DND-41 (cell line): Measurements from ENCODE around the gene GIGYF1.

Source experiments
- ATAC-seq: fragments of 200-7000 bp; cut with Tn5 transposase; 3 replicates; pipeline ENCODE4 v1.9.1; 2021; ENCODE audit warnings: low read depth; ENCODE audit not compliant: insufficient read depth
- DNase-seq: peaks from one replicate; pipeline ENCODE4 v3.0.0-alpha.2; 2020
- H2AFZ ChIP-seq: 2 replicates; pipeline ENCODE4 v1.6.0; 2012; ENCODE audit warnings: low read depth, low read length
- H3K27ac ChIP-seq: 2 replicates; pipeline ENCODE4 v1.5.1; 2012; ENCODE audit warnings: low read length, inconsistent platforms
- H3K27me3 ChIP-seq: fragments of 200-600 bp; sonication (generic); 2 replicates; pipeline ENCODE4 v1.6.0; 2012; ENCODE audit warnings: low read length, mild to moderate bottlenecking, inconsistent platforms; ENCODE audit not compliant: insufficient read depth, poor library complexity
- H3K36me3 ChIP-seq: 2 replicates; pipeline ENCODE4 v1.5.1; 2012; ENCODE audit warnings: low read length, inconsistent platforms; ENCODE audit not compliant: insufficient read depth
- H3K4me1 ChIP-seq: 2 replicates; pipeline ENCODE4 v1.5.1; 2012; ENCODE audit warnings: mild to moderate bottlenecking, low read length; ENCODE audit not compliant: insufficient read depth
- H3K4me2 ChIP-seq: 2 replicates; pipeline ENCODE4 v1.6.0; 2012; ENCODE audit warnings: mild to moderate bottlenecking, moderate library complexity, low read length, inconsistent platforms; ENCODE audit not compliant: insufficient read depth
- H3K4me3 ChIP-seq, 2 experiments: fragments of 200-600 bp in 1 of 2; shearing (Covaris generic) in 1 of 2; 2 replicates each; pipeline ENCODE4 v1.5.1; 2012 to 2016; ENCODE audit warnings: inconsistent platforms in 2 of 2, low read length in 2 of 2, mild to moderate bottlenecking in 2 of 2, low read depth in 1 of 2, moderate library complexity in 1 of 2
- H3K79me2 ChIP-seq: 2 replicates; pipeline ENCODE4 v1.6.0; 2012; ENCODE audit warnings: low read length, inconsistent platforms; ENCODE audit not compliant: insufficient read depth
- H3K9ac ChIP-seq: 2 replicates; pipeline ENCODE4 v1.6.0; 2012; ENCODE audit warnings: low read depth, mild to moderate bottlenecking, inconsistent platforms, low read length, moderate library complexity
- H3K9me3 ChIP-seq: 2 replicates; pipeline ENCODE4 v1.5.1; 2012; ENCODE audit warnings: low read length, moderate library complexity, mild to moderate bottlenecking, inconsistent platforms; ENCODE audit not compliant: insufficient read depth, severe bottlenecking
- H4K20me1 ChIP-seq: 2 replicates; pipeline ENCODE4 v1.6.0; 2012; ENCODE audit warnings: low read length; ENCODE audit not compliant: insufficient read depth
- CTCF ChIP-seq: IDR thresholded peaks from 2 replicates; pipeline ENCODE4 v1.5.1; 2012; ENCODE audit warnings: borderline replicate concordance, low read length, moderate library complexity, mild to moderate bottlenecking; ENCODE audit not compliant: poor library complexity, severe bottlenecking; ENCODE audit errors: extremely low read depth
- EZH2 ChIP-seq: IDR thresholded peaks from 3 replicates; pipeline ENCODE4 v1.6.1; 2012; ENCODE audit warnings: borderline replicate concordance, low read depth, mild to moderate bottlenecking, moderate library complexity, low read length, inconsistent platforms; ENCODE audit not compliant: severe bottlenecking

GIGYF1 gene

GRCh38 chr7:100735730-100736129, 41.7 kb upstream of the GIGYF1 start:
- H3K4me2 ChIP-seq, result no peak overlapping the region
- DNase-seq (no peak), ATAC-seq (no peak)

GRCh38 chr7:100731937-100732636, 38.0 kb upstream of the GIGYF1 start:
- no peak for ATAC-seq
- Histone ChIP-seq H3K27ac (no peak overlapping the region), H2AFZ (no peak overlapping the region), H3K27me3 (no peaks in the 10 kb centered on the region), H3K9me3 (no peaks in the 10 kb centered on the region), H3K79me2 (no peaks in the 10 kb centered on the region), H3K9ac (no peak overlapping the region), H4K20me1 (no peaks in the 10 kb centered on the region), H3K36me3 (no peaks in the 10 kb centered on the region), H3K4me1 (no peaks in the 10 kb centered on the region), H3K4me3 (no peak overlapping the region), H3K4me2 (no peak overlapping the region)
- no peak for DNase-seq
- TF ChIP-seq CTCF, result no peak
- TF ChIP-seq EZH2, result no peak

More at GRCh38 chr7:100735730-100736129, 41.7 kb upstream of the GIGYF1 start:
- Histone ChIP-seq H3K9ac (no peak overlapping the region), H3K4me1 (no peaks in the 10 kb centered on the region), H3K9me3 (no peaks in the 10 kb centered on the region), H3K27me3 (no peaks in the 10 kb centered on the region), H3K27ac (no peak overlapping the region), H3K4me3 (no peak overlapping the region), H2AFZ (no peak overlapping the region), H3K79me2 (no peaks in the 10 kb centered on the region), H4K20me1 (no peaks in the 10 kb centered on the region), H3K36me3 (no peaks in the 10 kb centered on the region)
- TF ChIP-seq EZH2, result no peak

GRCh38 chr7:100730136-100730800, 36.2 kb upstream of the GIGYF1 start:
- ATAC-seq, result no peak
- H3K79me2 ChIP-seq, result no peaks in the 10 kb centered on the region
- TF ChIP-seq CTCF (no peak), EZH2 (no peak)
- no peak overlapping the region for H3K27ac ChIP-seq
- no peak overlapping the region for H3K9ac ChIP-seq
- H3K27me3 ChIP-seq, result peaks cover 2% of the 10 kb centered on the region
- DNase-seq, result no peak
- no peak overlapping the region for H2AFZ ChIP-seq
- H4K20me1 ChIP-seq, result no peaks in the 10 kb centered on the region
- no peaks in the 10 kb centered on the region for H3K36me3 ChIP-seq
- H3K9me3 ChIP-seq, result no peaks in the 10 kb centered on the region
- no peak overlapping the region for H3K4me2 ChIP-seq
- H3K4me1 ChIP-seq, result no peaks in the 10 kb centered on the region
- H3K4me3 ChIP-seq, result no peak overlapping the region

- Histone ChIP-seq H3K4me2 (no peak overlapping the region), H3K79me2 (no peaks in the 10 kb centered on the region), H3K36me3 (no peaks in the 10 kb centered on the region), H3K4me1 (peaks cover 3% of the 10 kb centered on the region), H3K4me3 (no peak overlapping the region), H3K9ac (no peak overlapping the region), H3K9me3 (no peaks in the 10 kb centered on the region), H2AFZ (no peak overlapping the region), H3K27ac (no peak overlapping the region), H4K20me1 (no peaks in the 10 kb centered on the region), H3K27me3 (peaks cover 11% of the 10 kb centered on the region)
- TF ChIP-seq CTCF (no peak), EZH2 (no peak)
- ATAC-seq, result no peak
- DNase-seq, result no peak
These were observed 34.1 kb upstream of the GIGYF1 start for GRCh38 chr7:100728196-100728595.
